Measurements from ENCODE around the gene RPS6KA1.
"Not testable (repeated sequence)": the region's sequence is repeated elsewhere in the genome, so short reads cannot be mapped to it uniquely, and the experiment has no call there.

RPS6KA1 gene

DNA sequence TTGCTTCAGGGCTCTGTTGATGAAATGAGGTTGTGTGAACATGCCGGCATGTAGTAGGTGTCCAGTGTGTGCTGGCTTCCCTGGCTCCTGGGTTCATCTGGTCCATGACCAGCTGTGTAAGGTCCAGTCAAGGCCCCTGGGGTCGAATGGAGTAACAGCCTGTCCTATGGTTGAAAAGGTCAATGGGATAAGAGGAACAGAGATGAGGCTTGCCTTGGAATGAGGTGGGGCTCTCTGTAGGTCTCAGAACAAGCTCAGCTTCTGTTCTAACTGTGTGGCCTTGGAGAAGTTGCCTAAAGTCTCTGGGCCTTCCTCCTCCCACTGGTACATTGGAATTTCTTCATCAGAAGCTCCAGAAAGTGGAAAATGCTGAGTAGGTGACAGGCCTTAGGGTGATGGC lies 26.6 kb downstream of the RPS6KA1 start:
- DNase-seq, result no peak

- no peak for DNase-seq
Measured at GRCh38 chr1:26557008-26557407, 27.4 kb downstream of the RPS6KA1 start.

- no peak for DNase-seq
Measured at GRCh38 chr1:26558685-26559048, 29.1 kb downstream of the RPS6KA1 start.

- no peak for DNase-seq
Measured at GRCh38 chr1:26560403-26560780, 30.8 kb downstream of the RPS6KA1 start.

DNA sequence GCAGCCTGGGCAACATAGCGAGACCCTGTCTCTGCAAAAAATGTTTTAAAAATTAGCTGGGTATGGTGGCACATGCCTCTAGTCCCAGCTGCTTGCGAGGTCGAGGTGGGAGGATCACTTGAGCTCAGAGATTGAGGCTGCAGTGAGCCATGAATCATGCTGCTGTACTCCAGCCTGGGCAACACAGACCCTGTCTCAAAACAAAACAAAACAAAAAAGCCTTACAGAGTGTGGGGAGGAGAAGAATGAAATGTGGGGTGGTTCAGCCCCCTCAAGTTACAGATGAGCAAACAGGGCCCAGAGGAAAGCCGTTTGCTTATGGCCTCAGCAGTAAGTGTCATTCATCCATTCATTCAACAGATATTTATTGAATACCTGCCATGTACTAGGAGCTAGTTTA lies 40.7 kb downstream of the RPS6KA1 start:
- DNase-seq, result peak; percentile 21

GRCh38 chr1:26571381-26571780 lies 41.8 kb downstream of the RPS6KA1 start:
- DNase-seq, result no peak

- no peak for DNase-seq
Measured at GRCh38 chr1:26574018-26574417, 44.5 kb downstream of the RPS6KA1 start.

DNA sequence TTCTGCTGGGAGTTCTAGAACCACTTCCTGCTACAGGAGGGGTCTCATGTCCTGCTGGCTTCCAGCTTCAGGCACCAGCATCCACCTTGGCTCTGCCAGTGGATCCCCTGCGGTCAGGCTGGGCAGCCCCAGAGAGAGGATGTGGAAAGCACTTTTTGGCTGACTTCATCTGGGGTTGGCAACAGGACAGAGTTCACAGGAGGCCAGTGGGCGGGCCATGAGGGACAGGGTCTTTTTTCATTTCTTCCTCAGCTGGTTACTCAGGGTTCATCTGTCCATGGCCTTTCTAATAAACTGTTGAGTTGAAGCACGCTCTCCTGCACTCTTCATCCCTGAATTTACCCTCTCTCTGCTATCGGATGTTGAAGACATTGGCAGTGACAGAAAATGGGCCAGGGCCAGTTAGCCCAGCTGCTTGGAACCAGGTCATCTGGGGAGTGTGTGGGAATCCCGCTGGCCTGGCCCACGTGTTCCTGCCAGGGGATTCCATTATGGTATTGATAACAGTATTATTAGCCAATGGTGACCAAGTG lies 45.2 kb downstream of the RPS6KA1 start:
- DNase-seq, result no peak

- DNase-seq, result no peak
Measured at GRCh38 chr1:26575348-26575747, 45.8 kb downstream of the RPS6KA1 start.

DNA sequence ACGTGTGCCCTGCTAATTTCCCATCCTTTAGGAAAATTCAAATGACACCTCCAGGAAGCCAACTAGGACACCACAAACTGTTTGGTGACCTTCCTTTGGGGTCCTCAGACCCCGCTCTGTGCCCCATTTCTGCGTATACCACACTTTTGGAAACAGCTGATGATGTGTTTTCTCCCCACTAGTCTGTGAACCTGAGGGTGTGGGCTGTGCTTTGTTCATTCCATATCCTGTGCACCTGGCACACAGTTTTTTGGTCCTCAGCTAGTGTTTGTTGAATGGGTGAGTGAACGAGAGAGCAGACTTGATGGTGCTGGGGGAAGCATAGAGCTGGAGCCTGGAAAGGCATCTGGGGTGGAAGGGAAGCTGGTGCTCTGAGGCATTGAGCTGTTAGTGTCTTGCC lies 48.6 kb downstream of the RPS6KA1 start:
- no peak for DNase-seq

- DNase-seq, result no peak
Measured at GRCh38 chr1:26579681-26580111, 50.1 kb downstream of the RPS6KA1 start.

- peak; percentile 49 for DNase-seq
Measured at GRCh38 chr1:26580116-26580515, 50.6 kb downstream of the RPS6KA1 start.

- no peak for DNase-seq
Measured at GRCh38 chr1:26581287-26581651, 51.7 kb downstream of the RPS6KA1 start.

- DNase-seq, result peak; percentile 44
Measured at GRCh38 chr1:26582053-26582835, 52.7 kb downstream of the RPS6KA1 start.

DNA sequence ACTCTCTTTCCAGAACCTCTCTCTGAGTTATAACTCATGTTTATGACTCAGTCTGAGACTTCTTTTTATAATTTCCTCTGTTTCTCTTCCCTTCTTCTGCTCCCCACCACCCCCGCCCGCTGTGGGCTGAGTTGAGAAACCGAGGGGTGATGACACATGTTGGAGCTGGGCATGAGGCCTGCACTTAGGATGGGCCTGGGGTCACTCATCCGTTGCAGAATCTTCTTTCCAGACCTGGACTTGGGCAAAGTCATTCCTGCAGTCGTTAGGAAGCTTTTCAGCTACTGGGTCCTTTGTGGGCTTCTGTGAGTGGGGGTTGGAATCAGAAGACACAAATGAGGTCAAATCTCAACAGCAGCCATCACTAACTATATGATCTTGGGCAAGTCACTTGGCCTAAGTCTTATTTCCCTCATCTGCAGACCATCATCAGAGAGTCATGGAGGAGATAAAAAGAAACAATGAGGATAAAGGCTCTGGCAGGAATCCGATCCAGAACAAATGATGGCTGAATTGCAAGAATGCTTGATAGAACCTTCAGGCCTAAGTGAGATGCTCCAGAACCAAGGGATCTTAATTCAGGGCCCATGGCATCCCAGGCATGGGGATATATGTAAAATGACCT lies 53.4 kb downstream of the RPS6KA1 start:
- DNase-seq, result peak; percentile 92

GRCh38 chr1:26583646-26584485 lies 54.3 kb downstream of the RPS6KA1 start:
- DNase-seq, result peak; percentile 79

DNA sequence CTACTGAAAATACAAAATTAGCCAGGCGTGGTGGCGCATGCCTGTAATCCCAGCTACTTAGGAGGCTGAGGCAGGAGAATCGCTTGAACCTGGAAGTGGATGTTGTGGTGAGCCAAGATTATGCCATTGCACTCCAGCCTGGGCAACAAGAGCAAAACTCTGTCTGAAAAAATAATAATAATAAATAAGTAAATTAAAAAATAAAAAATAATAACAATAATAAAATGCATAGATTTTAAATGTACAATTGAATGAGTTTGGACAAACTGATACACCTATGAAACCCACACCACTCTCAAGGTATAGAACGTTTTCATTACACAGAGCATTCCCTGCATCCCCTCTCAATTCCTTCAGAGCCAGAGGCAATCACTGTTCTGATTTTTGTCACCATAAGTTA lies 55.0 kb downstream of the RPS6KA1 start:
- not testable (repeated sequence) for DNase-seq

DNA sequence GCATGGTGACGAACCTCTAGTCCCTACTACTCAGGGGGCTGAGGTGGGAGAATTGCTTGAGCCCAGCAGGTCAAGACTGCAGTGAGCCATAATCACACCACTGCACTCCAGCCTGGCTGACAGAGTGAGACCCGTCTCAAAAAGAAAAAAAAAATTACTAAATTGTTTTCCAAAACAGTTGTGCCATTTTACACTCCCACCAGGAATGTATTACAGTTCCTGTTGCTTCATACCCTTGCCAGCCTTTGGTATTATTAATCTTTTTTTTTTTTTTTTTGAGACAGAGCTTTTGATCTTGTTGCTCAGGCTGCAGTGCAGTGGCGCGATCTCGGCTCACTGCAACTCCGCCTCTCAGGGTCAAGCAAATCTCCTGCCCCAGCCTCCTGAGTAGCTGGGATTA lies 55.9 kb downstream of the RPS6KA1 start:
- DNase-seq, result no peak

DNA sequence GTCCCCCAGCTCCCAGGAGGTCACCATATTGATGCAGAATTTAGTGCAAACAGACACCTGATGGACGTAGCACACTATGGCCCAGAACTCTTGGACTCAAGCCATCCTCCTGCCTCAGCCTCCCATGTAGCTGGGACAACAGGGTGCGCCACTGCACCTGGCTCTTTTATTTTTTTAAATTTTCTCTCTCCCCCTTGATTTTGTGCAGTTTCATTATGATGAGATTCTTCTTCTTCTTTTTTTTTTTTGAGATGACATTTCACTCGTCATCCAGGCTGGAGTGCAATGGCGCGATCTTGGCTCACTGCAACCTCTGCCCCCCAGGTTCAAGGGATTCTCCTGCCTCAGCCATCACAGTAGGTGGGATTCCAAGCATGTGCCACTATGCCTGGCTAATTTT lies 63.8 kb downstream of the RPS6KA1 start:
- no peak for DNase-seq

DNA sequence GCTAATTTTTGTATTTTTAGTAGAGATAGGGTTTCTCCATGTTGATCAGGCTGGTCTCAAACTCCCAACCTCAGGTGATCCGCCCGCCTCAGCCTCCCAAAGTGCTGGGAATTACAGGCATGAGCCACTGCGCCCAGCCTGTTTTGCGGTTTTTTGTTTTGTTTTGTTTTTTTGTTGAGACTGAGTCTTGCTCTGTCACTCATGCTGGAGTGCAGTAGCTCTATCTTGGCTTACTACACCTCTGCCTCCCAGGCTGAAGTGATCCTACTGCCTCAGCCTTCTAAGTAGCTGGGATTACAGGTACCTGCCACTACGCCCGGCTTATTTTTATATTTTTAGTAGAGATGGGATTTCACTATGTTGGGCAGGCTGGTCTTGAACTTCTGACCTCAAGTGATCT lies 65.0 kb downstream of the RPS6KA1 start:
- not testable (repeated sequence) for DNase-seq

DNA sequence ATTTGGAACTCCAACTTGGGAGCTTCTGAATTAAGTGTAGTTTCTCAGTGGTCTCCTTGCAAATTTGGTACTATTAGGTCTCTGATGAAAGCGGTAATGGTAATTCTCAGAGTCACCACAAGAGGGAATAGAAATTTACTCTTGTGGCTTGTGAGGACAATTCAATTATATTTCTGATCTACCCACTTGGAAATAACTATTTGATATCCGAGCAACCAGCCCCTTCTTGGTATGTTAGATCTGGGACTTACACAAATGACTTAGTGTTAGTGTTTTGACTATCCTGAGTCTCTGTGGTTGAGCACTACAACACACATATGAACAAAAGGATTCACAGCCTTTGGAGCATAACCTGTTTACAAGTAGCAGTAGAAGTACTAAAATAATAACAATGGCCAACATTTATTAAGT lies 68.1 kb downstream of the RPS6KA1 start:
- no peak for DNase-seq

GRCh38 chr1:26598890-26599289 lies 69.3 kb downstream of the RPS6KA1 start:
- DNase-seq, result no peak

- peak; percentile 15 for DNase-seq
Measured at GRCh38 chr1:26602378-26602959, 72.9 kb downstream of the RPS6KA1 start.

All from activated CD4-positive, alpha-beta T cell treated with anti-CD3 and anti-CD28 coated beads for 48 hours (primary cell).